IMR-90 (cell line): ENCODE results near the gene AKAP6. TPM values are rescaled to one million over a fixed set of nuclear protein-coding genes. Genes with fewer than 3 reads are reported as not detected.

ENCODE experiments used
- ATAC-seq: fragments of 200-7000 bp; cut with Tn5 transposase; 2 replicates; pipeline ENCODE4 v1.9.1; 2020; ENCODE audit warnings: low read depth, mild to moderate bottlenecking, moderate library complexity
- BruUV-seq: library from RNA; stranded (reverse); fragments of 400-500 nt; replicated peaks from 2 replicates; lab custom pipeline; 2021; lab: Mats Ljungman, UMichigan
- CTCF ChIA-PET: fragments of 300-600 bp; formaldehyde crosslinking; extraction: SDS; loops from one replicate; lab custom pipeline; 2021; ENCODE audit warnings: antibody characterized with exemption; lab: Yijun Ruan, JAX
- POLR2A ChIA-PET: fragments of 300-600 bp; sonication (Branson Sonifier 250); formaldehyde crosslinking; loops from one replicate; lab custom pipeline; 2022; ENCODE audit warnings: antibody characterized with exemption; ENCODE audit not compliant: unreplicated experiment; lab: Charles Lee
- DNase-seq: peaks from one replicate; pipeline ENCODE4 v3.0.0; 2013
- H2AFZ ChIP-seq: replicated peaks from 2 replicates; pipeline ENCODE3; 2013; ENCODE audit warnings: low read length, mild to moderate bottlenecking; ENCODE audit not compliant: poor library complexity
- H2AK5ac ChIP-seq: 2 replicates; pipeline ENCODE4 v1.6.1; 2013; ENCODE audit warnings: low read depth, low read length, inconsistent platforms
- H2AK9ac ChIP-seq: replicated peaks from 2 replicates; pipeline ENCODE3; 2013; ENCODE audit warnings: mild to moderate bottlenecking, low read depth, low read length, moderate library complexity; ENCODE audit not compliant: poor library complexity
- H2BK120ac ChIP-seq: 2 replicates; pipeline ENCODE4 v1.6.1; 2013; ENCODE audit warnings: low read depth, low read length, inconsistent platforms
- H2BK15ac ChIP-seq: 3 replicates; pipeline ENCODE4 v1.6.1; 2013; ENCODE audit warnings: low read depth, low read length, inconsistent platforms
- H2BK20ac ChIP-seq: 2 replicates; pipeline ENCODE4 v1.6.1; 2013; ENCODE audit warnings: low read depth, mild to moderate bottlenecking, inconsistent platforms, low read length, moderate library complexity
- H2BK5ac ChIP-seq: 2 replicates; pipeline ENCODE4 v1.6.1; 2013; ENCODE audit warnings: mild to moderate bottlenecking, low read depth, low read length, inconsistent platforms; ENCODE audit not compliant: poor library complexity, severe bottlenecking
- H3K14ac ChIP-seq: replicated peaks from 2 replicates; pipeline ENCODE4 v1.6.1; 2013; ENCODE audit warnings: low read depth, low read length, inconsistent platforms
- H3K18ac ChIP-seq: 2 replicates; pipeline ENCODE4 v1.6.1; 2013; ENCODE audit warnings: low read depth, low read length, control low read depth
- H3K23ac ChIP-seq: 2 replicates; pipeline ENCODE4 v1.6.1; 2013; ENCODE audit warnings: low read depth, low read length, inconsistent platforms
- H3K27ac ChIP-seq: 2 replicates; pipeline ENCODE4 v1.5.1; 2013; ENCODE audit warnings: mild to moderate bottlenecking, control low read depth, low read length; ENCODE audit not compliant: insufficient read depth
- H3K27me3 ChIP-seq: 2 replicates; pipeline ENCODE4 v1.6.1; 2013; ENCODE audit warnings: low read length; ENCODE audit not compliant: control insufficient read depth, insufficient read depth
- H3K36me3 ChIP-seq: 2 replicates; pipeline ENCODE4 v1.6.1; 2013; ENCODE audit warnings: low read length, mixed read lengths; ENCODE audit not compliant: control insufficient read depth, insufficient read depth
- H3K4ac ChIP-seq: 2 replicates; pipeline ENCODE4 v1.6.1; 2013; ENCODE audit warnings: low read depth, low read length, inconsistent platforms
- H3K4me1 ChIP-seq: 2 replicates; pipeline ENCODE4 v1.6.1; 2013; ENCODE audit warnings: low read length, mixed read lengths; ENCODE audit not compliant: control insufficient read depth, insufficient read depth
- H3K4me2 ChIP-seq: 2 replicates; pipeline ENCODE4 v1.6.1; 2013; ENCODE audit warnings: low read depth, mild to moderate bottlenecking, control low read depth, low read length, moderate library complexity
- H3K4me3 ChIP-seq: 2 replicates; pipeline ENCODE4 v1.5.1; 2013; ENCODE audit warnings: low read depth, mild to moderate bottlenecking, control low read depth, low read length, moderate library complexity; ENCODE audit not compliant: insufficient read depth
- H3K56ac ChIP-seq: 2 replicates; pipeline ENCODE4 v1.6.1; 2013; ENCODE audit warnings: low read length, inconsistent platforms; ENCODE audit not compliant: insufficient read depth; ENCODE audit errors: extremely low read depth
- H3K79me1 ChIP-seq, 2 experiments: 2 replicates each; pipeline ENCODE4 v1.6.1; 2013; ENCODE audit warnings: low read length in 2 of 2, inconsistent platforms in 1 of 2, low read depth in 1 of 2
- H3K9ac ChIP-seq: 2 replicates; pipeline ENCODE4 v1.6.1; 2013; ENCODE audit warnings: low read depth, low read length, control low read depth
- H3K9me1 ChIP-seq: 2 replicates; pipeline ENCODE4 v1.6.1; 2013; ENCODE audit warnings: low read length, inconsistent platforms; ENCODE audit not compliant: insufficient read depth
- H3K9me3 ChIP-seq: 2 replicates; pipeline ENCODE4 v1.6.1; 2013; ENCODE audit warnings: low read length; ENCODE audit not compliant: control insufficient read depth, insufficient read depth
- H4K20me1 ChIP-seq: 2 replicates; pipeline ENCODE4 v1.6.1; 2013; ENCODE audit warnings: low read length, inconsistent platforms; ENCODE audit not compliant: insufficient read depth
- H4K5ac ChIP-seq: 2 replicates; pipeline ENCODE4 v1.6.1; 2013; ENCODE audit warnings: mild to moderate bottlenecking, low read depth, low read length, control low read depth
- H4K8ac ChIP-seq, 2 experiments: 2 replicates each; pipeline ENCODE4 v1.6.1; 2013; ENCODE audit warnings: low read depth in 2 of 2, low read length in 2 of 2, control low read depth in 1 of 2, inconsistent platforms in 1 of 2
- H4K91ac ChIP-seq: 2 replicates; pipeline ENCODE4 v1.6.1; 2013; ENCODE audit warnings: low read depth, low read length, inconsistent platforms; ENCODE audit not compliant: insufficient read depth
- BHLHE40 ChIP-seq: fragments of 150-350 bp; IDR thresholded peaks from 2 replicates; pipeline ENCODE4 v1.6.1; 2016; ENCODE audit warnings: mild to moderate bottlenecking, low read depth, low read length
- CEBPB ChIP-seq: IDR thresholded peaks from 2 replicates; pipeline ENCODE4 v1.6.1; 2012; ENCODE audit warnings: low read depth, low read length, improper control_type of control experiment
- CTCF ChIP-seq: conservative IDR thresholded peaks from 2 replicates; pipeline ENCODE4 v1.5.1; 2012; ENCODE audit warnings: mild to moderate bottlenecking, low read depth, low read length, improper control_type of control experiment
- POLR2A ChIP-seq: IDR thresholded peaks from 2 replicates; pipeline ENCODE4 v1.6.1; 2012; ENCODE audit warnings: mild to moderate bottlenecking, low read depth, low read length
- RAD21 ChIP-seq: IDR thresholded peaks from 2 replicates; pipeline ENCODE4 v1.6.1; 2012; ENCODE audit warnings: low read length, improper control_type of control experiment
- RCOR1 ChIP-seq: IDR thresholded peaks from 2 replicates; pipeline ENCODE4 v1.6.1; 2012; ENCODE audit warnings: mild to moderate bottlenecking, low read length, improper control_type of control experiment; ENCODE audit not compliant: insufficient replicate concordance
- SMC3 ChIP-seq: fragments of 150-350 bp; IDR thresholded peaks from 2 replicates; pipeline ENCODE4 v1.6.1; 2016; ENCODE audit warnings: low read depth, mild to moderate bottlenecking, antibody characterized with exemption, low read length, moderate library complexity
- WGBS, 2 experiments: methylation state at CpG; one replicate each; pipeline versions ENCODE4 v1.1.5 to v1.1.7; 2013; ENCODE audit warnings: missing lambda C conversion rate in 2 of 2; ENCODE audit not compliant: insufficient read length in 1 of 2; ENCODE audit errors: extremely low coverage in 2 of 2; 5-methylcytosine and 5-hydroxymethylcytosine counted together
- dilution Hi-C: fragments of 300-500 bp; cut with HindIII; formaldehyde crosslinking; loops from one replicate; pipeline ENCODE4 v1.14.3; 2018; ENCODE audit warnings: low sequenced_read_pairs; ENCODE audit not compliant: unreplicated experiment
- in situ Hi-C: fragments of 300-500 bp; cut with MboI; formaldehyde crosslinking; loops from 3 replicates; pipeline ENCODE4 v1.14.3; 2019; ENCODE audit warnings: low sequenced_read_pairs, inconsistent platforms, mixed read lengths
- intact Hi-C: fragments of 100-400 bp; cut with micrococcal nuclease; formaldehyde crosslinking; loops from 2 replicates; pipeline ENCODE4 v1.10.0; 2022
- polyA plus RNA-seq, 3 experiments: library from polyadenylated mRNA; depleted of rRNA; stranded (reverse); fragments of >200 nt; gene quantifications; 2 replicates each; pipeline ENCODE4 v1.2.3, GENCODE V29; 2012; ENCODE audit warnings: low replicate concordance in 1 of 3
- total RNA-seq: library from RNA; depleted of rRNA; stranded (reverse); fragments of >200 nt; gene quantifications from 2 replicates; pipeline ENCODE4 v1.2.3, GENCODE V29; 2012

AKAP6 gene
- total and polyA plus RNA-seq, 2 of the 4 experiments (the other 2 are of a cell fraction): 0.22 to 1.6 TPM

GRCh38 chr14:32784405-32784804 is 455.3 kb downstream of the AKAP6 start:
- no CpG with 5 or more reads among the region's 3 CpGs for WGBS, 2 experiments
- Histone ChIP-seq H4K5ac (no peak overlapping the region), H4K20me1 (no peaks in the 10 kb centered on the region), H2BK20ac (no peak overlapping the region), H4K8ac (no peak overlapping the region), H2AK9ac (no peak overlapping the region), H2BK120ac (no peak overlapping the region), H3K27me3 (no peaks in the 10 kb centered on the region), H3K9ac (no peak overlapping the region), H3K9me3 (no peaks in the 10 kb centered on the region), H3K23ac (no peak overlapping the region), H4K91ac (no peak overlapping the region), H3K79me1 (no peaks in the 10 kb centered on the region), H3K4me2 (no peak overlapping the region), H3K9me1 (no peaks in the 10 kb centered on the region), H3K36me3 (no peaks in the 10 kb centered on the region), H3K27ac (no peak overlapping the region), H2BK15ac (no peak overlapping the region), H3K4me1 (no peaks in the 10 kb centered on the region), H2AFZ (no peak overlapping the region), H3K56ac (no peak overlapping the region), H3K14ac (no peak overlapping the region), H2BK5ac (no peak overlapping the region), H3K4ac (no peak overlapping the region), H3K4me3 (no peak overlapping the region), H2AK5ac (no peak overlapping the region), H3K18ac (no peak overlapping the region)
- CTCF ChIA-PET: no interaction called here
- no peak for TF ChIP-seq RAD21
- TF ChIP-seq POLR2A: no peak
- no peak for TF ChIP-seq BHLHE40
- no peak for TF ChIP-seq SMC3
- no peak for TF ChIP-seq CEBPB
- TF ChIP-seq RCOR1: no peak
- TF ChIP-seq CTCF: no peak
- no TSS peak for BruUV-seq
- in situ Hi-C loops (no loop called here), intact Hi-C loops (no loop called here), dilution Hi-C loops (no loop called here)
- ATAC-seq (no peak), DNase-seq (no peak)
- POLR2A ChIA-PET: no interaction called here
